ENCODE measurements around the gene DACH1. TPM values are rescaled to one million over a fixed set of nuclear protein-coding genes. Genes with fewer than 3 reads are reported as not detected.

The DACH1 gene
- total RNA-seq, 1 experiment from 2014 or later: not detected

DNA sequence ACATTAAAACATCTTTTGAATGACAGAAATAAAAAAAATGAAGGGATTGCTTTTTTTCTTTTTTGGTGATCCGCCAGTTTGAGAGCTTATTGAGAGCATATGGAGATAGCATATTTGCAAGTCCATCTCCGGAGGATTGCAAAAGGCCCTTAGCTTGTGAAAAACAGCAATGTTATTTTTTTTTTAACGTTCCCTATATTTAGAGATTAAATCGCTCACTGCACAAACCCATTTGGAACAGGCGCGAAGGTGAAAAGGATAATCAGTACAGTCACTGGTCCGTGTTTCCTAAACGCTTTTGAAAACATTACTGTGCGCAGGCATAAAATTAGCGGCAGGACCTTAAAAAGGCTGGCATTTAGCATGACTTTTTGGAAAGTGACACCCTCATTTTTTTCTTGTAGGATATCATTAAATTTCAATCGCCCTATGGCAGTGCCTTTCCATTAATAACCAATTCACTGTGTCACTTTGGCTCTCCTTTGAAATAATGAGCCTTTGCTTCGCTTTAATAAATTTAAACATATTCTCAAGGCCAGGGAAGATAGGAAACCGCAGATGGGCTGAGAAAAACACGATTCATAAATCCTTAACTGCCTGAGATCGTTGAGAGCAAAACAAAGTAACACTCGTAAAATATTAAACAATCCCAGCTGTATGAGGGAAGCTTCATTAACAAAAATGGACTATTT lies 342.2 kb downstream of the DACH1 start:
- ChIA-PET POLR2A (no interaction called here), RAD21 (ENCODE audit: low non-redundant PET in 1 of 2, low total read pairs in 2 of 2, uncharacterized antibody in 2 of 2, unreplicated experiment in 2 of 2) (no interaction called here), CTCF (no interaction called here)
- no TSS peak for BruUV-seq (replicated peaks)
- Histone ChIP-seq H3K9me2 (ENCODE audit: insufficient read depth) (no peaks in the 10 kb centered on the region), H3K9me3 (ENCODE audit: control insufficient read depth in 1 of 2, insufficient read depth in 1 of 2, low read depth in 1 of 2, low read length in 2 of 2) (no peaks in the 10 kb centered on the region), H3K9ac (ENCODE audit: low read length) (no peak overlapping the region), H2AFZ (ENCODE audit: low read depth, low read length, poor library complexity, severe bottlenecking) (no peak overlapping the region), H3K4me1 (ENCODE audit: control insufficient read depth in 1 of 2, insufficient read depth in 2 of 2, low read length in 2 of 2) (no peaks in the 10 kb centered on the region), H3K36me3 (ENCODE audit: control insufficient read depth in 1 of 2, insufficient read depth in 2 of 2, low read length in 2 of 2) (no peaks in the 10 kb centered on the region), H3K4me2 (ENCODE audit: low read length) (no peak overlapping the region), H3K27ac (ENCODE audit: low read depth, low read length) (no peak overlapping the region), H3K79me2 (ENCODE audit: insufficient read depth, low read length) (no peaks in the 10 kb centered on the region), H4K20me1 (ENCODE audit: insufficient read depth) (no peaks in the 10 kb centered on the region), H3K4me3 (replicated peaks in 1 of 2; ENCODE audit: low read depth in 1 of 2, low read length in 2 of 2) (no peak overlapping the region), H3K27me3 (ENCODE audit: insufficient read depth, low read length) (no peaks in the 10 kb centered on the region)
- TF ChIP-seq SP1 (IDR thresholded peaks at IDR 0.05; ENCODE audit: low read depth) (no peak), RAD21 (IDR thresholded peaks at IDR 0.05; ENCODE audit: low read depth) (no peak), POLR2AphosphoS5 (IDR thresholded peaks at IDR 0.05; ENCODE audit: low read depth, low read length) (no peak), ZNF274 (IDR thresholded peaks at IDR 0.05; ENCODE audit: low read depth, low read length) (no peak), EZH2 (IDR thresholded peaks at IDR 0.05) (no peak), CBX3 (IDR thresholded peaks at IDR 0.05; ENCODE audit: low read depth) (no peak)
- TF ChIP-seq, protein P1, sequence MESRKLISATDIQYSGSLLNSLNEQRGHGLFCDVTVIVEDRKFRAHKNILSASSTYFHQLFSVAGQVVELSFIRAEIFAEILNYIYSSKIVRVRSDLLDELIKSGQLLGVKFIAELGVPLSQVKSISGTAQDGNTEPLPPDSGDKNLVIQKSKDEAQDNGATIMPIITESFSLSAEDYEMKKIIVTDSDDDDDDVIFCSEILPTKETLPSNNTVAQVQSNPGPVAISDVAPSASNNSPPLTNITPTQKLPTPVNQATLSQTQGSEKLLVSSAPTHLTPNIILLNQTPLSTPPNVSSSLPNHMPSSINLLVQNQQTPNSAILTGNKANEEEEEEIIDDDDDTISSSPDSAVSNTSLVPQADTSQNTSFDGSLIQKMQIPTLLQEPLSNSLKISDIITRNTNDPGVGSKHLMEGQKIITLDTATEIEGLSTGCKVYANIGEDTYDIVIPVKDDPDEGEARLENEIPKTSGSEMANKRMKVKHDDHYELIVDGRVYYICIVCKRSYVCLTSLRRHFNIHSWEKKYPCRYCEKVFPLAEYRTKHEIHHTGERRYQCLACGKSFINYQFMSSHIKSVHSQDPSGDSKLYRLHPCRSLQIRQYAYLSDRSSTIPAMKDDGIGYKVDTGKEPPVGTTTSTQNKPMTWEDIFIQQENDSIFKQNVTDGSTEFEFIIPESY (IDR thresholded peaks at IDR 0.05; ENCODE audit: extremely low read depth, insufficient replicate concordance, low read length): no peak
- intact Hi-C loops (cut with micrococcal nuclease): no loop called here
- DNase-seq (ENCODE audit: low read depth, low spot score) (no peak), ATAC-seq (no peak)

DNA sequence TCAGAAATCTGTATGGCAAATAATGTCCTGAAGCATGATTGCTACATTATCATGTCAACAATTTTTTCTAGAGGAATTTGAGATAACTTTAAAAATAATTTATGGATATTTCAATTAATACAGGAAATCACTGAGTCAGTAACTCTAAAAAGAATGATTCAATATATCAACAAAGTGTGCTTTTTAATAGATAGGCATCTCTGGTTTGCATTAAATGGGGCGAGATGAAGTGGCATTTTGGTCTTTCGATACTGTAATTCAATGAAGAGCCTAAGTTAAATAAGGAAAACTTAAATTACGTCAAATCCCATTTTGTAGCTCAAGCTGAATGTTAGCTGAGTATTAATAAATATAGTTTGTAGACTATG lies 342.8 kb downstream of the DACH1 start:
- Histone ChIP-seq H3K9me3 (ENCODE audit: control insufficient read depth in 1 of 2, insufficient read depth in 1 of 2, low read depth in 1 of 2, low read length in 2 of 2) (no peaks in the 10 kb centered on the region), H4K20me1 (ENCODE audit: insufficient read depth) (no peaks in the 10 kb centered on the region), H3K27me3 (ENCODE audit: insufficient read depth, low read length) (no peaks in the 10 kb centered on the region), H3K4me3 (replicated peaks in 1 of 2; ENCODE audit: low read depth in 1 of 2, low read length in 2 of 2) (no peak overlapping the region), H3K9ac (ENCODE audit: low read length) (no peak overlapping the region), H3K36me3 (ENCODE audit: control insufficient read depth in 1 of 2, insufficient read depth in 2 of 2, low read length in 2 of 2) (no peaks in the 10 kb centered on the region), H2AFZ (ENCODE audit: low read depth, low read length, poor library complexity, severe bottlenecking) (no peak overlapping the region), H3K4me1 (ENCODE audit: control insufficient read depth in 1 of 2, insufficient read depth in 2 of 2, low read length in 2 of 2) (no peaks in the 10 kb centered on the region), H3K79me2 (ENCODE audit: insufficient read depth, low read length) (no peaks in the 10 kb centered on the region), H3K27ac (ENCODE audit: low read depth, low read length) (no peak overlapping the region), H3K4me2 (ENCODE audit: low read length) (no peak overlapping the region), H3K9me2 (ENCODE audit: insufficient read depth) (no peaks in the 10 kb centered on the region)
- no TSS peak for BruUV-seq (replicated peaks)
- ATAC-seq: no peak
- ChIA-PET CTCF (no interaction called here), POLR2A (no interaction called here), RAD21 (ENCODE audit: low non-redundant PET in 1 of 2, low total read pairs in 2 of 2, uncharacterized antibody in 2 of 2, unreplicated experiment in 2 of 2) (no interaction called here)
- no peak for DNase-seq (ENCODE audit: low read depth, low spot score)
- TF ChIP-seq, protein P2, sequence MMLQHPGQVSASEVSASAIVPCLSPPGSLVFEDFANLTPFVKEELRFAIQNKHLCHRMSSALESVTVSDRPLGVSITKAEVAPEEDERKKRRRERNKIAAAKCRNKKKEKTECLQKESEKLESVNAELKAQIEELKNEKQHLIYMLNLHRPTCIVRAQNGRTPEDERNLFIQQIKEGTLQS (IDR thresholded peaks at IDR 0.05): no peak
- TF ChIP-seq EZH2phosphoT487 (IDR thresholded peaks at IDR 0.05; ENCODE audit: borderline replicate concordance) (no peak), CEBPB (IDR thresholded peaks at IDR 0.05; ENCODE audit: low read depth) (no peak), ZNF274 (IDR thresholded peaks at IDR 0.05; ENCODE audit: low read depth, low read length) (no peak), EGR1 (IDR thresholded peaks at IDR 0.05; ENCODE audit: low read depth) (no peak), SIN3A (IDR thresholded peaks at IDR 0.05; ENCODE audit: low read depth) (no peak), POLR2A (IDR thresholded peaks at IDR 0.05; ENCODE audit: borderline replicate concordance, extremely low read depth, insufficient read depth, insufficient read length) (no peak), ZFX (IDR thresholded peaks at IDR 0.05) (no peak), JUND (IDR thresholded peaks at IDR 0.05) (no peak), SP1 (IDR thresholded peaks at IDR 0.05; ENCODE audit: low read depth) (no peak)
- TF ChIP-seq, protein P3, sequence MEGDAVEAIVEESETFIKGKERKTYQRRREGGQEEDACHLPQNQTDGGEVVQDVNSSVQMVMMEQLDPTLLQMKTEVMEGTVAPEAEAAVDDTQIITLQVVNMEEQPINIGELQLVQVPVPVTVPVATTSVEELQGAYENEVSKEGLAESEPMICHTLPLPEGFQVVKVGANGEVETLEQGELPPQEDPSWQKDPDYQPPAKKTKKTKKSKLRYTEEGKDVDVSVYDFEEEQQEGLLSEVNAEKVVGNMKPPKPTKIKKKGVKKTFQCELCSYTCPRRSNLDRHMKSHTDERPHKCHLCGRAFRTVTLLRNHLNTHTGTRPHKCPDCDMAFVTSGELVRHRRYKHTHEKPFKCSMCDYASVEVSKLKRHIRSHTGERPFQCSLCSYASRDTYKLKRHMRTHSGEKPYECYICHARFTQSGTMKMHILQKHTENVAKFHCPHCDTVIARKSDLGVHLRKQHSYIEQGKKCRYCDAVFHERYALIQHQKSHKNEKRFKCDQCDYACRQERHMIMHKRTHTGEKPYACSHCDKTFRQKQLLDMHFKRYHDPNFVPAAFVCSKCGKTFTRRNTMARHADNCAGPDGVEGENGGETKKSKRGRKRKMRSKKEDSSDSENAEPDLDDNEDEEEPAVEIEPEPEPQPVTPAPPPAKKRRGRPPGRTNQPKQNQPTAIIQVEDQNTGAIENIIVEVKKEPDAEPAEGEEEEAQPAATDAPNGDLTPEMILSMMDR (IDR thresholded peaks at IDR 0.05 in 2 of 3, conservative IDR thresholded peaks at IDR 0.05 in 1 of 3; ENCODE audit: borderline replicate concordance in 1 of 3, insufficient read depth in 1 of 3, low read depth in 2 of 3, low read length in 2 of 3): no peak
- intact Hi-C loops (cut with micrococcal nuclease): no loop called here

All from HCT116 (cell line).